NCI-H748 (cell line): ENCODE data around the gene B3GNT9.
A peak's percentile ranks its signal among the peaks of the same experiment; 100 is the strongest.

Experiments
- DNase-seq: peaks from one replicate; lab custom pipeline; 2025; ENCODE audit not compliant: unreplicated experiment; lab: John Stamatoyannopoulos, UW

The B3GNT9 gene

DNA sequence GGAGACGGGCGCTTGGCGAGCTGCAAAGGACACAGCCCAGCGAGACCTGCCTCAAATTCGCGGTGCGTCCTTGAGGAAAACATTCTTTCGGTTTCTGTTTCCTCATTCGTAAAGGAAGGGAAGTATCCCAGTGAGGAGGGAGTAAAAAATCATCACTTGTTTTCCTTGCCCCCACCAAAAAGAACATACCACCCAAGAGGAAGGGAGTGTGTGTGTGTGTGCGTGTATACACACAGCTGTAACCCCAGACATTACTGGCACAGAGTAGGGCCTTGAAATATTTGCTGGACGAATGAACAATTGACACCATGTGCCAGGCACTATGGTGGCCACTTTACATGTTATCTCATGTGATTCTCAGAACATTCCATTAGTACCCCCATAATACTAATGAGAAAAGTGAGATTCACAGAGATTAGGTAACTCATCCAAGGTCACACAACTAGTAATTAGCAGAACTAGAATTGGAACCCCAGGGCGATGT, 34.9 kb upstream of the B3GNT9 start:
- no peak for DNase-seq

- DNase-seq, result peak; percentile 78
Measured at GRCh38 chr16:67184995-67185650, 34.3 kb upstream of the B3GNT9 start.

DNA sequence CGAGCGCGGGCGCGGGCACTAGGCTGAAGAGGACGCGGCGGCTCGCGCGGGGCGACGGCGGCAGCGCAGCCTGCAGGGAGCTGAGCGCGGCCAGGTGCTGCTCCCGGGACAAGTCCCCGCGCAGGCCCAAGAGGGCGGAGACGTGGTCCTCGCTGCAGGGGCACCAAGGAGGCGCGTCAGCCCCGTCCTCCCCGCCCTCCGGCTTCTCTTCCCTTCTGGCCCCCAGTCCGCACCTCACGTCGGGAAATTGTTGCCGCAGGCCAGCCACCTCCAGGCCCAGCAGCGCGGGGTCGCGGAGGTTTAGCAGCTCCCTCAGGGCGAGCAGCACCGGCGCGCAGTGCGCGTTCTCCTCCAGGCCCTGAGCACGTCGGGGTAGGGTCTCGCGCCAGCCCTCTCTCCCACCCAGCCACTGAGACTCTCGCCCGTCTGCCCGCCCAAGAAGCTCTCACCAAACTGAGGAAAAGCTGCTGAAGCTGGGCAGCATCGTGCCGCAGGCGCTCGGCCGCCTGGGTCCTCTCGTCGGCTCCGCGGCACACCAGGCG, 33.7 kb upstream of the B3GNT9 start:
- peak; percentile 68 for DNase-seq

- DNase-seq, result peak; percentile 96
Measured at GRCh38 chr16:67183627-67184452, 33.0 kb upstream of the B3GNT9 start, which contains the start of gene MATCAP1. Gene MATCAP1, minus strand, starts transcription at chr16:67183963. Its CDS starts 3,353 bp downstream, at chr16:67180610.

GRCh38 chr16:67183284-67183626, 32.5 kb upstream of the B3GNT9 start:
- DNase-seq, result no peak

DNA sequence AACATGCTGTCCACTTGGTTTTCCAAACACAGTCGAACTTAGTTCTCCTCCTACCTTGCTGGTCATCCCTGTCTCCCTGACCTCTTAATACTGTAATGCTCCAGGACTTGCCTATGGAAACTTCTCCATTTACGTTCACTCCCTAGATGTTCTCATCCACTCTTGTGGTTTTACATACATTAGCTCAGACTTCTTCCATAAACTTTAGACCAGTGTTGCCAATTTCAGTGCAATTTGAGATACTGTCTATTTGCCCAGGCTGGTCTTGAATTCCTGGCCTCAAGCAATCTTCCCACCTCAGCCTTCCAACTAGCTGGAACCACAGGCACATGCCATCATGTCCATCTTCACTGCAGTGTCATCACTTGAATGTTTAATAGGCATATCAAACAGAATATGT, 31.5 kb upstream of the B3GNT9 start:
- DNase-seq, result no peak

- DNase-seq, result no peak
Measured at GRCh38 chr16:67181346-67181745, 30.5 kb upstream of the B3GNT9 start.

DNA sequence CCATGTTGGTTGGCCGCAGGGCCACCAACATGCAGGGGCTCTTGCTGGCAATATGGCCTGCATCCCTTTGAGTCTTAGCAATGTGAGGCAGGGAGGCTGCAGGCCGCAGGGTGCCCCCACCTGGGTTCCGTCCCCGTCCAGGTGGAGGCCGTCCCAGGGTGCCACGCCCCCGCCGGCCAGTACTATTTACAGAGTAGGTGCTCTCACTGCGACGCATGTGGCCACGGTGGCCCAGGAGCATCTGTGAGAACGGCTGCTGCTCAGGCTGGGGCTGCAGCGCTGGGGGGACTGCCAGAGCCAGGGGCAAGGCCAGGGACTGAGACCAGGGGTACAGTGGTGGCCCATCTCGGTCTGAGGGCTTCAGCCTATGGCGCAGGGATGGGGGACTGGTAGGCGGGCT, 29.4 kb upstream of the B3GNT9 start:
- no peak for DNase-seq

- peak; percentile 3 for DNase-seq
Measured at GRCh38 chr16:67179421-67180080, 28.8 kb upstream of the B3GNT9 start.

- peak; percentile 95 for DNase-seq
Measured at GRCh38 chr16:67177743-67178699, 27.2 kb upstream of the B3GNT9 start.

DNA sequence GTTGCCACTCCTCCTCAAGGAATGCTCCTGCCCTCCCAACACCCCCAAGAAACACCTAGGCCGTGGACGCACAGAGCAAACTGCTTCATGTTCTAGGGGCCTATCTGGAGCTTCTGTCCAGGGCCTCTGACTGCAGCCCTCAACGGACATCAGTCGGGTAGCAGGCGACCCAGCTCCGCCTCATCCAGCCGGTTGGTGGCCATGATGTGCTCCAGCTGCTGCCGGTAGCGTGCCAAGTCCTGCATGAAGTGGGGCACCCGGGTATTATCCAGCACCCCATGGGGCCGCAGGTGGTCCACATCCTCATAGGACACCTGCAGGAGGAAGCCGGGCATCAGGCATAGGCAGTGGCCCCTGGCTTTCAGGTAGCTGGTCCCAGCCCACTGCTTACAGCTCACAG, 25.9 kb upstream of the B3GNT9 start:
- no peak for DNase-seq

GRCh38 chr16:67174706-67175231, 24.0 kb upstream of the B3GNT9 start:
- DNase-seq, result no peak

- peak; percentile 86 for DNase-seq
Measured at GRCh38 chr16:67173808-67174705, 23.3 kb upstream of the B3GNT9 start.

- no peak for DNase-seq
Measured at GRCh38 chr16:67173323-67173722, 22.5 kb upstream of the B3GNT9 start.

- peak; percentile 4 for DNase-seq
Measured at GRCh38 chr16:67170949-67171649, 20.3 kb upstream of the B3GNT9 start.

- peak; percentile 73 for DNase-seq
Measured at GRCh38 chr16:67170168-67170948, 19.6 kb upstream of the B3GNT9 start, which contains the start of gene NOL3. Gene NOL3, plus strand, starts transcription at chr16:67170538.

DNA sequence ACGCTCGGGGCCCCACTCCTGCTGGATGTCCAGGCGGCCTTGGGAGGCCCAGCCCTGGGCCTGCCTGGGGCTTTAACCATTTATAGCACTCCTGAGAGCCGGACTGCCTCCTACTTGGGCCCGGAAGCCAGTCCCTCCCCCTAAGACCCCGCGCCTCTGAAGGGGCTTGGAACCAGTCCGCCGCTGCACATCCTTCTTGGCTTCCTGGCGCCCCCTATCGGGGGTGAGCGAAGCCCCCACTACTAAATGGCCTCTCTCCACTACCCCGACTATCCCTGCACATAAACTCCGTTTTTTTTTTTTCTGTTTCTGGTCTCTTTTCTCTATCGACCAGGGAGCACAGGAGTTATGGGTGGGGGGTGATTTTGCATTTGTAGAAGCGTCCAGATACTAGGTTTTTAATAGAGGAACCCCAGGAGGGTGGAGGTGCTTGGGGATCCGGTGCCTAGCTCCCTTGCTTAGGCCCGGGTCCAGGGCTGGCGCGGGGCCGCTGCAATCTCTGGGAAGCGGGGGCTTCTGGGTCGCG, 18.9 kb upstream of the B3GNT9 start:
- peak; percentile 66 for DNase-seq
